Tibial artery (tissue), 4 donors: ENCODE results near the gene BCL11B.

ENCODE experiments used
- DNase-seq, 2 donors: peaks; one replicate each; pipeline ENCODE4 v3.0.0-alpha.2; 2019
- H3K27ac ChIP-seq, 2 donors: fragments of 200-600 bp; sonication (generic) in 1 of 2; 1 replicate in 1 of 2; 2 replicates in 1 of 2; pipeline ENCODE4 v1.5.1; 2018 to 2019; ENCODE audit warnings: mild to moderate bottlenecking in 1 of 2
- H3K27me3 ChIP-seq, 2 donors: fragments of 200-600 bp; sonication (generic) in 1 of 2; one replicate each; pipeline versions ENCODE4 v1.5.1 to v1.6.0; 2016 to 2019
- H3K36me3 ChIP-seq, 3 donors: fragments of 200-600 bp; sonication (generic) in 2 of 3; one replicate each; pipeline ENCODE4 v1.5.1; 2016 to 2019; ENCODE audit warnings: mild to moderate bottlenecking in 2 of 3
- H3K4me1 ChIP-seq, 4 donors: fragments of 200-600 bp; sonication (generic) in 2 of 4; 1 replicate in 3 of 4; 2 replicates in 1 of 4; pipeline ENCODE4 v1.5.1; 2016 to 2019
- H3K4me3 ChIP-seq, 2 donors: fragments of 200-600 bp; sonication (generic) in 1 of 2; 1 replicate in 1 of 2; 2 replicates in 1 of 2; pipeline ENCODE4 v1.5.1; 2018 to 2019; ENCODE audit warnings: mild to moderate bottlenecking in 2 of 2
- H3K9me3 ChIP-seq, 3 donors: fragments of 200-600 bp; sonication (generic) in 1 of 3; one replicate each; pipeline ENCODE4 v1.5.1; 2016 to 2019
- intact Hi-C: fragments of 100-400 bp; cut with DNase I; formaldehyde crosslinking; loops from one replicate; pipeline ENCODE4 v1.15.0; 2023; ENCODE audit warnings: low total_unique reads
- TF ChIP-seq, protein P1 (sequence below), 2 experiments: fragments of 200-600 bp in 1 of 2; fragments of 450-650 bp in 1 of 2; IDR thresholded peaks; one replicate each; pipeline ENCODE4 v1.5.1; 2017 to 2019; ENCODE audit warnings: antibody characterized with exemption in 2 of 2, mild to moderate bottlenecking in 1 of 2, moderate library complexity in 1 of 2

The BCL11B gene

DNA sequence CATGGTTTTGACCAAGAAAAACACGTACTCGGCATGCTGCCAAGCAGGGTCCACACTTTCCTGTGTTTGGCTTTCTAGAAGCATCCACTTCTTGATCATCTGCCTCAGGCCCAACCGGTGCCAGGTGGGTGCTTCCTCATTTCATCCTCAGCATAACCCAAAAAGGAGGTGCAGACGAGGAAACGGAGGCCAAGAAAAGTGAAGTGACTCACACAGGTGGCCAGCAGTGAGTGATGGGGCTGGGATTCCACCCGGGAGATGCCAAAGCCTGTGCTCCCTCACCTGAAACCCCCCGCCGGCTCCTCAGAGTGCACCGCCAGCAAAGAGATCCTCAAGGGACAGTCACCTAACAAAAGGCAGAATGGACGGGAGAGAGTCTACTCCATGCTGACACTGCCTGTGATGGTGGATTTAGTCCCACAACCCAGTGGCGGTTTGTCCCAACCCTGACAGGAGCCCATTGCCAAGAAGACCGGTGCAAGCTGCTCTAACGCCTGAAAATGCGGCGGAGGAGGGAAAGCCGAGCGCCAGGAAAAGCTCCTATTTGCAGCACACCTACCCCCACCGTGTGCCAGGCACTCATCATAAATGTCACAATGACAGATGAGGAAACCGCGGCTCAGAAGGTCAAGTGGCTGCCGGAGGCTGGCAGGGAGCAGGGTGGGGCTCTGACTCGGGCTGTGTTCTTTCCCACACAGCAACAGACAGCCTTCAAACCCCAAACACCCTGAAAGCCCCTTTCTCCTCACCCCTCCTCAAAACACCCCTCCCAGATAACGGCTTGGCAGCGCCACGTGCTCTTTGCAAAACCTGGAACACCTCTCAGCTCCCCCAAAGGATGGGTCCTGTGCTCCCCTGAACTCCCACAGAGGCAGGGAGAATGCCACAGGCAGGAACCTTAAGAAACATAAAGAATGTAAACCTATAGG, 18.8 kb downstream of the BCL11B start:
- peaks cover 0 to 1% (median 0%) of the 10 kb centered on the region in 4 donors for H3K4me1 ChIP-seq
- peak in 1 of 2 donors; percentile 48 for DNase-seq
- no peak overlapping the region for H3K27ac ChIP-seq
- H3K9me3 ChIP-seq = no peaks in the 10 kb centered on the region
- no peaks in the 10 kb centered on the region for H3K36me3 ChIP-seq
- no peak overlapping the region for H3K4me3 ChIP-seq
- TF ChIP-seq, protein P1, sequence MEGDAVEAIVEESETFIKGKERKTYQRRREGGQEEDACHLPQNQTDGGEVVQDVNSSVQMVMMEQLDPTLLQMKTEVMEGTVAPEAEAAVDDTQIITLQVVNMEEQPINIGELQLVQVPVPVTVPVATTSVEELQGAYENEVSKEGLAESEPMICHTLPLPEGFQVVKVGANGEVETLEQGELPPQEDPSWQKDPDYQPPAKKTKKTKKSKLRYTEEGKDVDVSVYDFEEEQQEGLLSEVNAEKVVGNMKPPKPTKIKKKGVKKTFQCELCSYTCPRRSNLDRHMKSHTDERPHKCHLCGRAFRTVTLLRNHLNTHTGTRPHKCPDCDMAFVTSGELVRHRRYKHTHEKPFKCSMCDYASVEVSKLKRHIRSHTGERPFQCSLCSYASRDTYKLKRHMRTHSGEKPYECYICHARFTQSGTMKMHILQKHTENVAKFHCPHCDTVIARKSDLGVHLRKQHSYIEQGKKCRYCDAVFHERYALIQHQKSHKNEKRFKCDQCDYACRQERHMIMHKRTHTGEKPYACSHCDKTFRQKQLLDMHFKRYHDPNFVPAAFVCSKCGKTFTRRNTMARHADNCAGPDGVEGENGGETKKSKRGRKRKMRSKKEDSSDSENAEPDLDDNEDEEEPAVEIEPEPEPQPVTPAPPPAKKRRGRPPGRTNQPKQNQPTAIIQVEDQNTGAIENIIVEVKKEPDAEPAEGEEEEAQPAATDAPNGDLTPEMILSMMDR (IDR thresholded peaks at IDR 0.05) = no peak
- peaks cover 0 to 67% of the 10 kb centered on the region in 2 donors for H3K27me3 ChIP-seq
- intact Hi-C loops = no loop called here

DNA sequence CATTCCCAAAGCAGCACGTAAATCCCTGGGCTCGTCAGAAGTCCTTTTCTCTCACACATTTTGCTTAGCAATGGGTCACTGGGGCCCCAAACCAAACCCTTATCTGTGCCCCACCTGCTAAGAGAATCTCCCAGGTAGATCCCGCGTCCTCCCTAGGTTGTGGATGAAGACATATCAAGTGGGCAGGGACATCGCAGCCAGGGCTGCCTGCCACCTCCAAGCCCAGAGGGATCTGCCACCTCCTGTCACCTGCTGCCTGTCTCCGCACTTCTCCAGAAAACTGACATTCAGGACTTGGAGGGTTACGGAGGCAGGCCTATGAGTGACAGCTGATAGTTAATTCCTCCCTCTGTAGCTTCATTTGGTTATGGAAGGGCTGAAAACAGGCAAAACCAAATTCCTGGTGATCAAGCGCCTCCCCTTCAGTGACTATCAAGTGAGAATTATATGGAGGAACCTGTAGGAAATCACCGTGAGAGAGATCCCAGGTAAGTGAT, 19.5 kb downstream of the BCL11B start:
- Histone ChIP-seq H3K36me3 (no peaks in the 10 kb centered on the region), H3K27ac (no peak overlapping the region), H3K4me3 (no peak overlapping the region), H3K4me1 (no peaks in the 10 kb centered on the region), H3K9me3 (no peaks in the 10 kb centered on the region), H3K27me3 (peaks cover 0 to 68% of the 10 kb centered on the region in 2 donors)
- no peak for DNase-seq
- intact Hi-C loops = no loop called here
- TF ChIP-seq, protein P1 (IDR thresholded peaks at IDR 0.05) = no peak

DNA sequence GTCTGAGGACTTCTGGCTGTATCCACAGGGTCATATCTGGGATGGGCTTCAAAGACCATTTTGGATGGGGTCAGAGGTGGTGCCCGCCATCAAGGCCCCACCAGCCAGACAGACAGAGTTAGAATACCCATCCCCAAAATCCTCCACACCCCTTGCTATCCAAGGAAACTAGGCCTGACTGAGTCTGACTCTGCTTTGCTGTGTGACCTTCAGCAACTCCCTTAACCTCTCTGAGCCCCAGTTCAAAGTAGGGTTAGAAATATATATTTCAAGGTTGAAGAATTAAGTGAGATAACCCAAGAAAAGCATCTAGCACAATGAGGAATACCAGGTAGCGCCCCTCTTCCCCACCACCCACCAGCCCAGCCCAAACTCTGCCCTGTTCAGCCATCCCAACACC, 20.3 kb downstream of the BCL11B start:
- DNase-seq = no peak
- intact Hi-C loops = no loop called here
- Histone ChIP-seq H3K36me3 (no peaks in the 10 kb centered on the region), H3K27me3 (peaks cover 0 to 68% of the 10 kb centered on the region in 2 donors), H3K27ac (no peak overlapping the region), H3K9me3 (no peaks in the 10 kb centered on the region), H3K4me1 (peaks cover 0 to 2% (median 0%) of the 10 kb centered on the region in 4 donors), H3K4me3 (no peak overlapping the region)
- TF ChIP-seq, protein P1 (IDR thresholded peaks at IDR 0.05) = no peak

DNA sequence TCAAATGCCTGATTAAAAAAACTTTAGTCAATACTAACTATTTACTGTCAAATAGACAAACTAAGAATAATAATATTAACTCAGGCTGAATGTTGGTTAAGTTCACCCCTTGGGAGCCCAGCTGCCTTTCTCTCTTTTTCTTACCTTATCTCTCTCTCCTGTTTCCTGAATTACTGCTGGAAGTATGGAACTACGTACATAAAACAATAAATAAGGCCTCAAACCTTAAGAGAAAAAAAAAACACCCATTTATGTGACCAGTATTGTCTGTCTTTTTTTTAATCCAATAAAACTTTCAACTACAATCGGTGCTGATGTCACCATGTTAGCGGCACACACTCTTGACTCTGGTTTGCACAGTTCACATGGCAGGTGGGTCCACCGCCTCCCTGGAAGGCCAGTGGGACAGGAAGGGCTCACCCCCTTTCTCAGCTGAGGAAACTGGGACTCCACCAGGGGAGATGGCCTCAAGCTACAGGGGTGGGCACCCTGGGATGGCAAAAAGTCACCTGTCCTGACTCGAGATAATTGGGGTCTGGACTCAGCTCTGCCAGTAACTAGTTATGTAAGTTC, 21.3 kb downstream of the BCL11B start:
- Histone ChIP-seq H3K9me3 (no peaks in the 10 kb centered on the region), H3K27me3 (peaks cover 0 to 70% of the 10 kb centered on the region in 2 donors), H3K36me3 (no peaks in the 10 kb centered on the region), H3K27ac (no peak overlapping the region), H3K4me1 (peaks cover 0 to 12% (median 6%) of the 10 kb centered on the region in 4 donors), H3K4me3 (no peak overlapping the region)
- TF ChIP-seq, protein P1 (IDR thresholded peaks at IDR 0.05) = no peak
- intact Hi-C loops = no loop called here
- DNase-seq = no peak

DNA sequence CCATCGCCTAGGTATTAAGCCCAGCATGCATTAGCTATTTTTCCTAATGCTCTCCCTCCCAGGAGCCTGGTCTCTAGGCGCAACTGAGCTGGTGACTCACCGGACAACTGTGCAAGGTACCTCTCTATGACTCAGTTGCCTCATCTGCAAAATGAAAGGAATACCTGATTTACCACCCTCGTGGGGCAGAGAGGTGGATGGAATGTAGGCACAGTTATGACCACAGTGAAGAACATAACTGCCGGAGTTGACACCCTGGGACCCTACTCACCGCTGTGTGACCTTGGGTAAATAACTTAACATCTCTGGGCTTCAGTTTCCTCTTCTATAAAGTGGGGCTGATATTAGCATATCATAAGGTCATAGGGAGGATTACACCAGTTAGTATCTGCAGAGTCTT, 22.6 kb downstream of the BCL11B start:
- H3K27ac ChIP-seq = no peak overlapping the region
- intact Hi-C loops = no loop called here
- no peaks in the 10 kb centered on the region for H3K36me3 ChIP-seq
- DNase-seq = no peak
- no peak overlapping the region for H3K4me3 ChIP-seq
- TF ChIP-seq, protein P1 (IDR thresholded peaks at IDR 0.05) = no peak
- peaks cover 0 to 74% of the 10 kb centered on the region in 2 donors for H3K27me3 ChIP-seq
- peaks cover 0 to 16% (median 6%) of the 10 kb centered on the region in 4 donors for H3K4me1 ChIP-seq
- no peaks in the 10 kb centered on the region for H3K9me3 ChIP-seq
